HL-60 (cell line): ENCODE results near the gene NCEH1.

Experiments used
- CTCF ChIP-seq: IDR thresholded peaks from one replicate; pipeline ENCODE4 v1.5.1; 2011; ENCODE audit warnings: low read length, control low read depth, inconsistent platforms; ENCODE audit not compliant: insufficient read depth
- POLR2AphosphoS5 ChIP-seq: IDR thresholded peaks from 2 replicates; pipeline ENCODE4 v1.6.1; 2012; ENCODE audit warnings: low read depth

- TF ChIP-seq POLR2AphosphoS5 (no peak), CTCF (no peak)
Observed at GRCh38 chr3:172698631-172699030, 12.2 kb downstream of the NCEH1 start.
